ENCODE results near the gene SLC11A2.

- TF ChIP-seq TOX (CRISPR knock-in tag; IDR thresholded peaks at IDR 0.05; ENCODE audit: borderline replicate concordance): no peak
- no peak for TF ChIP-seq CSDC2 (CRISPR knock-in tag; IDR thresholded peaks at IDR 0.05)
- TF ChIP-seq OSR1 (CRISPR knock-in tag; IDR thresholded peaks at IDR 0.05): no peak
- TF ChIP-seq ZFP3 (CRISPR knock-in tag; IDR thresholded peaks at IDR 0.05): no peak
- no peak for TF ChIP-seq SNAI2 (CRISPR knock-in tag; IDR thresholded peaks at IDR 0.05)
- TF ChIP-seq ZNF565 (CRISPR knock-in tag; conservative IDR thresholded peaks at IDR 0.05; ENCODE audit: low read depth): no peak
- TF ChIP-seq BACH2 (CRISPR knock-in tag; IDR thresholded peaks at IDR 0.05; ENCODE audit: borderline replicate concordance): no peak
These were observed 76.3 kb downstream of the SLC11A2 start for GRCh38 chr12:50949801-50950302.
